OCI-LY1 (cell line): ENCODE data around the gene EYS.

ENCODE experiments used
- H2AFZ ChIP-seq: fragments of 200-600 bp; sonication (generic), shearing (Covaris generic); 2 replicates; pipeline ENCODE4 v1.6.0; 2014; ENCODE audit warnings: antibody characterized with exemption, mild to moderate bottlenecking, low read length
- H3F3A ChIP-seq: fragments of 200-600 bp; sonication (generic), shearing (Covaris generic); 2 replicates; pipeline ENCODE4 v1.6.0; 2014; ENCODE audit warnings: mild to moderate bottlenecking, antibody characterized with exemption, low read length, moderate library complexity; ENCODE audit not compliant: insufficient read depth
- H3K27ac ChIP-seq: fragments of 200-600 bp; sonication (generic); 2 replicates; pipeline ENCODE4 v1.5.1; 2014; ENCODE audit warnings: low read length, mixed run types, mild to moderate bottlenecking, low read depth; ENCODE audit not compliant: poor library complexity, severe bottlenecking
- H3K27me3 ChIP-seq: fragments of 200-600 bp; sonication (generic); 2 replicates; pipeline ENCODE4 v1.6.0; 2014; ENCODE audit warnings: antibody characterized with exemption, mild to moderate bottlenecking, low read length, moderate library complexity; ENCODE audit not compliant: insufficient read depth
- H3K36me3 ChIP-seq: fragments of 200-600 bp; sonication (generic); 2 replicates; pipeline ENCODE4 v1.6.1; 2014; ENCODE audit warnings: mild to moderate bottlenecking, antibody characterized with exemption, low read length, moderate library complexity, mixed read lengths; ENCODE audit not compliant: insufficient read depth
- H3K4me1 ChIP-seq: fragments of 200-600 bp; sonication (generic); 2 replicates; pipeline ENCODE4 v1.5.1; 2014; ENCODE audit warnings: mild to moderate bottlenecking, low read length, moderate library complexity; ENCODE audit not compliant: insufficient read depth, severe bottlenecking
- H3K4me2 ChIP-seq: fragments of 200-600 bp; sonication (generic), shearing (Covaris generic); 2 replicates; pipeline ENCODE4 v1.6.1; 2014; ENCODE audit warnings: low read length
- H3K4me3 ChIP-seq: fragments of 200-600 bp; sonication (generic); 2 replicates; pipeline ENCODE4 v1.5.1; 2014; ENCODE audit warnings: low read length, low read depth, mild to moderate bottlenecking, mixed read lengths; ENCODE audit not compliant: poor library complexity, severe bottlenecking
- H3K79me2 ChIP-seq: fragments of 200-600 bp; shearing (Covaris generic); 2 replicates; pipeline ENCODE4 v1.6.1; 2016; ENCODE audit warnings: mixed run types, low read length, mixed read lengths; ENCODE audit not compliant: insufficient read depth
- H3K9ac ChIP-seq: fragments of 200-600 bp; sonication (generic), shearing (Covaris generic); 2 replicates; pipeline ENCODE4 v1.6.1; 2014; ENCODE audit warnings: mild to moderate bottlenecking, low read length, mixed read lengths
- H3K9me2 ChIP-seq: fragments of 200-600 bp; sonication (generic), shearing (Covaris generic); 2 replicates; pipeline ENCODE4 v1.6.1; 2014; ENCODE audit warnings: low read depth, mild to moderate bottlenecking, low read length, mixed read lengths
- H3K9me3 ChIP-seq: fragments of 200-600 bp; shearing (Covaris generic); 2 replicates; pipeline ENCODE4 v1.6.1; 2014; ENCODE audit warnings: low read length, mixed read lengths
- H4K20me1 ChIP-seq: fragments of 200-600 bp; sonication (generic), shearing (Covaris generic); 2 replicates; pipeline ENCODE4 v1.6.0; 2016; ENCODE audit warnings: mild to moderate bottlenecking, low read length; ENCODE audit not compliant: insufficient read depth
- EZH2 ChIP-seq: fragments of 200-600 bp; sonication (generic), shearing (Covaris generic); IDR thresholded peaks from 2 replicates; pipeline ENCODE4 v1.8.0; 2017; ENCODE audit warnings: borderline replicate concordance, mixed run types, mild to moderate bottlenecking, antibody characterized with exemption, low read length, moderate library complexity, mixed read lengths
- TF ChIP-seq, protein P1 (sequence below): fragments of 200-600 bp; sonication (generic), shearing (Covaris generic); IDR thresholded peaks from 2 replicates; pipeline ENCODE4 v1.5.1; 2017; ENCODE audit warnings: mild to moderate bottlenecking, antibody characterized with exemption, low read length, moderate library complexity, mixed read lengths

EYS gene

DNA sequence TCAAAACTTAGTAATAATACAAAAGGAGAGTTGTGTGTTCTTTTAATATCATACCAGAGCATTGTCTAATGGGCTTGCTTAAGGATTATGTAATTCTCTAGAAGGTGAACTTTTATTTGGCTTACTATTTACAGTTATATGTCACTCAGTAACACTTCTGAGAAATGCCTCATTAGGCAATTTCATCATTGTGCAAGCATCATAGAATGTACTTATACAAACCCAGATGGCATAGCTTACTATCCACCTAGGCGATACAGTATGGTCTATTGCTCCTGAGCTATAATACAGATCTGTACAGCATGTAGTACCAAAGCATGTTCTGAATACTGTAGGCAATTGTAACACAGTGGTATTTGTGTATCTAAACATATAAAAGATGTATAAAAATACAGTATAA is 1731.3 kb downstream of the EYS start:
- Histone ChIP-seq H3K9me3 (no peaks in the 10 kb centered on the region), H3K9ac (no peak overlapping the region), H3F3A (no peaks in the 10 kb centered on the region), H3K9me2 (no peaks in the 10 kb centered on the region), H3K27me3 (no peaks in the 10 kb centered on the region), H3K4me1 (no peaks in the 10 kb centered on the region), H2AFZ (no peak overlapping the region), H4K20me1 (no peaks in the 10 kb centered on the region), H3K27ac (no peak overlapping the region), H3K79me2 (no peaks in the 10 kb centered on the region), H3K36me3 (no peaks in the 10 kb centered on the region), H3K4me3 (no peak overlapping the region), H3K4me2 (no peak overlapping the region)
- TF ChIP-seq, protein P1, sequence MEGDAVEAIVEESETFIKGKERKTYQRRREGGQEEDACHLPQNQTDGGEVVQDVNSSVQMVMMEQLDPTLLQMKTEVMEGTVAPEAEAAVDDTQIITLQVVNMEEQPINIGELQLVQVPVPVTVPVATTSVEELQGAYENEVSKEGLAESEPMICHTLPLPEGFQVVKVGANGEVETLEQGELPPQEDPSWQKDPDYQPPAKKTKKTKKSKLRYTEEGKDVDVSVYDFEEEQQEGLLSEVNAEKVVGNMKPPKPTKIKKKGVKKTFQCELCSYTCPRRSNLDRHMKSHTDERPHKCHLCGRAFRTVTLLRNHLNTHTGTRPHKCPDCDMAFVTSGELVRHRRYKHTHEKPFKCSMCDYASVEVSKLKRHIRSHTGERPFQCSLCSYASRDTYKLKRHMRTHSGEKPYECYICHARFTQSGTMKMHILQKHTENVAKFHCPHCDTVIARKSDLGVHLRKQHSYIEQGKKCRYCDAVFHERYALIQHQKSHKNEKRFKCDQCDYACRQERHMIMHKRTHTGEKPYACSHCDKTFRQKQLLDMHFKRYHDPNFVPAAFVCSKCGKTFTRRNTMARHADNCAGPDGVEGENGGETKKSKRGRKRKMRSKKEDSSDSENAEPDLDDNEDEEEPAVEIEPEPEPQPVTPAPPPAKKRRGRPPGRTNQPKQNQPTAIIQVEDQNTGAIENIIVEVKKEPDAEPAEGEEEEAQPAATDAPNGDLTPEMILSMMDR: no peak
- TF ChIP-seq EZH2: no peak

DNA sequence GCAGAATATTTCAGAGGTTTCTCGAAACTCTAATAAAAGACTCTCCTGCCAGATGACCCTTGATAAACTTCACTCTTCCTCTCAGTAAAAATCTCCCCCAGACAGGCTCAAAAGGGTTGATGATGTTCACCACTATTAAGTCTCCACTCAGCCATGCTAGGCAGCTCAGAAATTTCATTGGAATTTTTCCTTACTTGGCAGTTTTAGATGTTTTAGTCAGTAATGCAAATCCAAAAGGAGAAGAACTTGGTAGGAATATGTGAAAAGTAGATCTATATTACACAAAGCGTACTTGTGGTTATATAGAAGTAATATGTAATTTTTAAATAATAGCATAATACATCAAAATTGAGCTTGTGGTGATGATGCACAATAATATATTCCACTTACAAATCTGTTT is 1738.4 kb downstream of the EYS start:
- no peaks in the 10 kb centered on the region for H4K20me1 ChIP-seq
- no peaks in the 10 kb centered on the region for H3F3A ChIP-seq
- H3K9me3 ChIP-seq: no peaks in the 10 kb centered on the region
- no peak overlapping the region for H2AFZ ChIP-seq
- no peaks in the 10 kb centered on the region for H3K27me3 ChIP-seq
- H3K9me2 ChIP-seq: no peaks in the 10 kb centered on the region
- H3K4me2 ChIP-seq: no peak overlapping the region
- H3K27ac ChIP-seq: no peak overlapping the region
- H3K79me2 ChIP-seq: no peaks in the 10 kb centered on the region
- no peak for TF ChIP-seq EZH2
- TF ChIP-seq, protein P1: no peak
- no peaks in the 10 kb centered on the region for H3K36me3 ChIP-seq
- H3K4me3 ChIP-seq: no peak overlapping the region
- no peak overlapping the region for H3K9ac ChIP-seq
- H3K4me1 ChIP-seq: no peaks in the 10 kb centered on the region

DNA sequence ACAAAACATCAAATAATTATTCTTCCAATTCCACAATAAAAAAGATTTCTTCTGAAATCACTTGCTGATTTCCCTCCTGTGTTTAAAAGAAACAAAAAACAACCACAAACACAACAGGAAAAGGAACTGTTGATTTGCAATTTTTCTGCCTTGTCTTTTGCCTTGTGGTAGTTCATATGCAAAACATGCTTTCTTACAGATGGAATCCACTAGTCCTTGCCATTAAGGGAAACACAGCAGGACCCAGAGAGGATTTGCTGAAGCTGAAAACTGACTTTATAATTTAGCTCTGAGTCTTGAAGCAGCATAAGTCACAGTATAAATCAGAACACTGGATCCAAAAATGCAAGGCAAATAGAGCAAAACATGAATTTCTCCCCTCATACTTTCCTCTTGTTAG is 1742.7 kb downstream of the EYS start:
- no peaks in the 10 kb centered on the region for H3K27me3 ChIP-seq
- no peak overlapping the region for H3K4me2 ChIP-seq
- H3K79me2 ChIP-seq: no peaks in the 10 kb centered on the region
- no peak overlapping the region for H2AFZ ChIP-seq
- H3K9me3 ChIP-seq: no peaks in the 10 kb centered on the region
- no peak overlapping the region for H3K27ac ChIP-seq
- H4K20me1 ChIP-seq: no peaks in the 10 kb centered on the region
- H3K9ac ChIP-seq: no peak overlapping the region
- no peaks in the 10 kb centered on the region for H3K4me1 ChIP-seq
- no peaks in the 10 kb centered on the region for H3F3A ChIP-seq
- no peaks in the 10 kb centered on the region for H3K36me3 ChIP-seq
- no peak for TF ChIP-seq EZH2
- TF ChIP-seq, protein P1: no peak
- H3K9me2 ChIP-seq: no peaks in the 10 kb centered on the region
- no peak overlapping the region for H3K4me3 ChIP-seq
